Measurements from ENCODE around the gene C1QL4. TPM values are rescaled to one million over a fixed set of nuclear protein-coding genes. Genes with fewer than 3 reads are reported as not detected.
"Not testable (repeated sequence)": the region's sequence is repeated elsewhere in the genome, so short reads cannot be mapped to it uniquely, and the experiment has no call there.

Gene C1QL4
- total and polyA plus RNA-seq, 2 donors = not detected

DNA sequence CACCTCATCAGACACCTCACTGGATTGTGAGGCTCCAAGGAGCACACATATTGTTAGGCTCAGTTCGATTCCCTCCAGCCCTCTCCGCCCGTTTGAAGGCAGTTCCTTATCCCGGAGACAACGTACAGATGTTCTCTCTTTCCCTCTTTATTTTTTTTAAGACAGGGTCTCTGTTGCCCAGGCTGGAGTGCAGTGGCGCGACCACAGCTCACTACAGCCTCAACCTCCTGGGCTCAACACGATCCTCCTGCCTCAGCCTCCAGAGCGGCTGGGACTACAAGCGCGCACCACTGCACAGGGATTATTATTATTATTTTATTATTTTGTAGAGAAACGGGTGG lies 14.7 kb downstream of the C1QL4 start:
- 27% methylated on average over 12 of the region's 12 CpGs for WGBS
- no peak for DNase-seq (ENCODE audit: extremely low spot score)
- Histone ChIP-seq H3K36me3 (ENCODE audit: insufficient read depth) (no peaks in the 10 kb centered on the region), H3K4me1 (ENCODE audit: insufficient read depth) (no peaks in the 10 kb centered on the region), H3K4me3 (ENCODE audit: low read depth, low read length) (peak overlapping the region; percentile 54), H3K27ac (ENCODE audit: low read depth) (no peak overlapping the region)

DNA sequence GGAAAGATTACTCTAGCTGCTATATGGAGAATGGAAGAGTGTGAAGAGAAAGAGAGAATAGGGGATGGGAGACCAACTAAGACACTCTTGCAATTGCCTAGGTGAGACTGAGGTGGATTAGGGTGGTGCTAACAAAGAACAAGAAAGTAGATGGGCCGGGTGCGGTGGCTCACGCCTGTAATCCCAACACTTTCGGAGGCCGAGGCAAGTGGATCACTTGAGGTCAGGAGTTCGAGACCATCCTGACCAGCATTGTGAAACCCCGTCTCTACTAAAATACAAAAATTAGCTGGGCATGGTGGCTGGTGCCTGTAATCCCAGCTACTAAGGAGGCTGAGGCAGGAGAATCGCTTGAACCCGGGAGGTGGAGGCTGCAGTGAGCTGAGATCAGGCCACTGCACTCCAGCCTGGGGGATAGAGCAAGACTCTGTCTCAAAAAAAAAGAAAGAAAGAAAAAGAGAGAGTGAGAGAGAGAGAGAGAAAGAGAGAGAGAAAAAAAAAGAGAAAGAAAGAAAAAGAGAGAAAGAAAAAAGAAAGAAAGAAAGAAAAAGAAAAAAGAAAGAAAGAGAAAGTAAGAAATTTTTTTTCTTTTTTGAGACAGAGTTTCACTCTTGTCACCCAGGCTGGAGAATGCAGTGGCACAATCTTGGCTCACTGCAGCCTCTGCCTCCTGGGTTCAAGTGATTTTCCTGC lies 16.4 kb downstream of the C1QL4 start:
- not testable (repeated sequence) for DNase-seq (ENCODE audit: extremely low spot score); H3K4me1 ChIP-seq (ENCODE audit: insufficient read depth); H3K36me3 ChIP-seq (ENCODE audit: insufficient read depth); H3K4me3 ChIP-seq (ENCODE audit: low read depth, low read length); H3K27ac ChIP-seq (ENCODE audit: low read depth)
- WGBS = 91% methylated on average over 9 of the region's 9 CpGs

DNA sequence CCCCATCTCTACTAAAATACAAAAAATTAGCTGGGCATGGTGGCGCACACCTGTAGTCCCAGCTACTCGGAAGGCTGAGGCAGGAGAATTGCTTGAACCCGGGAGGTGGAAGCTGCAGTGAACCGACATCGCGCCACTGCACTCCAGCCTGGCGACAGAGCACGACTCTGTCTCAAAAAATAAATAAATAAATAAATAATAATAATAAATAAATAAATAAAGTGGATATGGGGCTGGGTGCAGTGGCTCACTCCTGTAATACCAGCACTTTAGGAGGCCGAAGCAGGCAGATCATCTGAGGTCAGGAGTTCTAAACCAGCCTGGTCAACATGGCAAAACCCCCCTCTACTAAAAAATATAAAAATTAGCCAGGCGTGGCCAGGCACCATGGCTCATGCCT lies 19.9 kb downstream of the C1QL4 start:
- H3K4me3 ChIP-seq (ENCODE audit: low read depth, low read length); H3K36me3 ChIP-seq (ENCODE audit: insufficient read depth); DNase-seq (ENCODE audit: extremely low spot score); H3K27ac ChIP-seq (ENCODE audit: low read depth); H3K4me1 ChIP-seq (ENCODE audit: insufficient read depth): not testable (repeated sequence)
- WGBS = 95% methylated on average over 10 of the region's 10 CpGs

DNA sequence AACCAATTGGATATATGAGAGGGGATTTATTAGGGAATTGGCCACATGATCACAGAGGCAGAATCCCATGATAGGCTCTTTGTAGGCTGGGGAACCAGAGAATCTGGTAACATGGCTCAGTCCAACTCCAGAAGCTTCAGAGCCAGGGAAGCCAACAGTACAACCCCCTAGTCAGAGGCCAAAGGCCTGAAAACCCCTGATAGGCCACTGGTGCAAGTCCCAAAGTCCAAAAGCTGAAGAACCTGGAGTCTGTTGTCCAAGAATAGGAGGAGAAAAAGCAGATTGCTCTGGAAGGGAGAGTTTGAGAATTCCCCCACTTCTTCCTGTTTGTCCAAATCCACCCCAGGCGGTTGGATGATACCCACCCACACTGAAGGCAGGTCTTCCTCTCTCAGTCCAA lies 22.2 kb downstream of the C1QL4 start:
- H3K36me3 ChIP-seq (ENCODE audit: insufficient read depth) = no peaks in the 10 kb centered on the region
- no peak overlapping the region for H3K27ac ChIP-seq (ENCODE audit: low read depth)
- H3K4me1 ChIP-seq (ENCODE audit: insufficient read depth) = no peaks in the 10 kb centered on the region
- no peak for DNase-seq (ENCODE audit: extremely low spot score)
- WGBS = 66% methylated on average over 1 of the region's 1 CpG
- H3K4me3 ChIP-seq (ENCODE audit: low read depth, low read length) = no peak overlapping the region

DNA sequence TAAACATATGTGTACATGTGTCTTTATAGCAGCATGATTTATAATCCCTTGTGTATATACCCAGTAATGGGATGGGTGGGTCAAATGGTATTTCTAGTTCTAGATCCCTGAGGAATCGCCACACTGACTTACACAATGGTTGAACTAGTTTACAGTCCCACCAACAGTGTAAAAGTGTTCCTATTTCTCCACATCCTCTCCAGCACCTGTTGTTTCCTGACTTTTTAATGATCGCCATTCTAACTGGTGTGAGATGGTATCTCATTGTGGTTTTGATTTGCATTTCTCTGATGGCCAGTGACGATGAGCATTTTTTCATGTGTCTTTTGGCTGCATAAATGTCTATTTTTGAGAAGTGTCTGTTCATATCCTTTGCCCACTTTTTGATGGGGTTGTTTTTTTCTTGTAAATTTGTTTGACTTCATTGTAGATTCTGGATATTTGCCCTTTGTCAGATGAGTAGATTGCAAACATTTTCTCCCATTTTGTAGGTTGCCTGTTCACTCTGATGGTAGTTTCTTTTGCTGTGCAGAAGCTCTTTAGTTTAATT lies 26.5 kb downstream of the C1QL4 start:
- H3K27ac ChIP-seq (ENCODE audit: low read depth); H3K36me3 ChIP-seq (ENCODE audit: insufficient read depth); H3K4me3 ChIP-seq (ENCODE audit: low read depth, low read length); H3K4me1 ChIP-seq (ENCODE audit: insufficient read depth); DNase-seq (ENCODE audit: extremely low spot score): not testable (repeated sequence)
- 55% methylated on average over 2 of the region's 3 CpGs for WGBS

DNA sequence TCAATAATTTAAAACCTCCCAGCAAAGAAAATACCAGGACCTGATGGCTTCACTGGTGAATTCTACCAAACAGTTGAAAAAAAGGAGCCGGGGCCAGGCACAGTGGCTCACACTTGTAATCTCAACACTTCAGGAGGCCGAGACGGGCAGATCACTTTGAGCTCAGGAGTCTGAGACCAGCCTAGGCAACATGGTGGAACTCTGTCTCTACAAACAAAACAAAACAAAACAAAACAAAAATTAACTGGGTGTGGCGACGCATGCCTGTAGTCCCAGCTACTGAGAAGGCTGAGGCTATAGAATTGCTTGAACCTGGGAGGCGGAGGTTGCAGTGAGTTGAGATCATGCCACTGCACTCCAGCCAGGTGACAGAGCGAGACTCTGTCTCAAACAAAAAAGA lies 27.6 kb downstream of the C1QL4 start:
- WGBS = 85% methylated on average over 7 of the region's 7 CpGs

DNA sequence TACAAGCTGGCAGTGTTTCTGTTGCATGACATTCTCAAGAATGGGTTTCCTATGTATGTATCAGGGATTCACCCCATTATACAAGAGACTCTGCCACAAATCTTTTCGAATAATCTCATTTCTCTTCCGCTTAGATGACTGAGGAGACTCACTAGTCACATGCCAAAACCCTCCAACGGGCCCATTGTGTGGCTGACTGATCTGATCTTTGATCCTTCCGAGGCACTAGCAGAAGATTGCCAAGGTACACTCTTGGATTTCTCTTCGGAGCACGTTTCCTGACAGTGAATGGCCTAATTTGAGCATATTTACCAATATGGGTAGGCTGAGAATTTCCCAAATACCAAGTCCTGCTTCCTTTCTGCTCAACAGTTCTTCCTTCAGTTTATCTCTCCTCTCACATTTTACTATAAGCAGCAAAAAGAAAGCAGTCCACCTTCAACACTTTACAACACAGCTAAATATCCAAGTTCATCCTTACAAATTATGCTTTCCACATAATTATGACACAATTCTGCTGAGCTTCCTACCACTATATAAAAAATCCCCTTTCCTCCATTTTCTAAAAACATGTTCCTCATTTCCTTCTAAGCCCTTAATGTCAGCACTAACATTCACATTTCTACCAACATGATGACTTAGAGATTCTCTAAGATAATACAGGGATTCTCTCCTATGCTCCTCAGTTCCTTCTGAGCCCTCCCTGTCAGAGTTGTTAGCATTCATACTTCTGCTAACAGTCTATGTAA lies 31.1 kb downstream of the C1QL4 start:
- 72% methylated on average over 6 of the region's 6 CpGs for WGBS
- Histone ChIP-seq H3K4me1 (ENCODE audit: insufficient read depth) (no peaks in the 10 kb centered on the region), H3K4me3 (ENCODE audit: low read depth, low read length) (no peak overlapping the region), H3K36me3 (ENCODE audit: insufficient read depth) (no peaks in the 10 kb centered on the region), H3K27ac (ENCODE audit: low read depth) (no peak overlapping the region)
- DNase-seq (ENCODE audit: extremely low spot score) = no peak

More for the DNA sequence above, 27.6 kb downstream of the C1QL4 start:
- no peak overlapping the region for H3K4me3 ChIP-seq (ENCODE audit: low read depth, low read length)
- no peak overlapping the region for H3K27ac ChIP-seq (ENCODE audit: low read depth)
- no peaks in the 10 kb centered on the region for H3K4me1 ChIP-seq (ENCODE audit: insufficient read depth)
- no peaks in the 10 kb centered on the region for H3K36me3 ChIP-seq (ENCODE audit: insufficient read depth)
- DNase-seq (ENCODE audit: extremely low spot score) = no peak

DNA sequence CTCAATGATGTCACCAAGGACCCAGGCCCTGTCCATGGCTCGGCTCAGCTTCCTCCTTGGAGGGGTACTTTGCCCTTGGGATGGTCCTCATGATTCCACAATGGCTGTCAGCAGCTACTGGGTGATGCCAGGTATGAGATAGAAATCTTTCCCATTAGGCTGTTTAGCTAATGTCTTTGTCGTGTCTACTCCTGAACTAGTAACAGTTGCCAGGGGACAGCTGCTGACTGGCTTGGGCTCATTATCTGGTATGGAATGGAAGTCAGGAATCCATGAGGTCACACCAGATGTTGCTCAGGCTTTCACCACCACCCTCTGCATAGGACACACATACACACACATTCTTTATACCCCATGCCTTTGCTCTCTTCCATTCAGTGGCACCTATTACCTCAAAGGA lies 32.8 kb downstream of the C1QL4 start:
- Histone ChIP-seq H3K27ac (ENCODE audit: low read depth) (no peak overlapping the region), H3K4me3 (ENCODE audit: low read depth, low read length) (no peak overlapping the region), H3K4me1 (ENCODE audit: insufficient read depth) (no peaks in the 10 kb centered on the region), H3K36me3 (ENCODE audit: insufficient read depth) (no peaks in the 10 kb centered on the region)
- DNase-seq (ENCODE audit: extremely low spot score) = no peak
- WGBS = 61% methylated on average over 2 of the region's 2 CpGs

DNA sequence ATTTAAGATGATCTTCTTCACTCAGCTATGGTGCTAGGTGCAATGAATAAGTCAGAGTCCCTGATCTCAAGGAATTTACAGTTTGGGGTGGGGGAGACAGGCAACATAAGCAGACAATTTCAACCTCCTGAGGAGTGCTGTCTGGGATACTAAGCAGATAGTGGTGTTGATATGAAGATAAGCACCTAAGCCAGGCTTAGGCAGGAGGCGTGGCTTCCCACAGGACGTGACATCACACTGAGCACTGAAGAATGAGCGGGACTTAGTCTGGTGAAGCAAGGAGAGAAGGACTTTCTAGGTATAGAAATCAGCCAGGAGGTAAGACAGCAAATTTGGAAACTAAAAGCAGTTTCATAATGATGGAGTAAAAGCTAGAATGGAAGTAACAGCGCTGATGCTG lies 35.2 kb downstream of the C1QL4 start:
- no peak for DNase-seq (ENCODE audit: extremely low spot score)
- WGBS = 38% methylated on average over 4 of the region's 4 CpGs
- Histone ChIP-seq H3K36me3 (ENCODE audit: insufficient read depth) (no peaks in the 10 kb centered on the region), H3K27ac (ENCODE audit: low read depth) (no peak overlapping the region), H3K4me3 (ENCODE audit: low read depth, low read length) (no peak overlapping the region), H3K4me1 (ENCODE audit: insufficient read depth) (no peaks in the 10 kb centered on the region)

DNA sequence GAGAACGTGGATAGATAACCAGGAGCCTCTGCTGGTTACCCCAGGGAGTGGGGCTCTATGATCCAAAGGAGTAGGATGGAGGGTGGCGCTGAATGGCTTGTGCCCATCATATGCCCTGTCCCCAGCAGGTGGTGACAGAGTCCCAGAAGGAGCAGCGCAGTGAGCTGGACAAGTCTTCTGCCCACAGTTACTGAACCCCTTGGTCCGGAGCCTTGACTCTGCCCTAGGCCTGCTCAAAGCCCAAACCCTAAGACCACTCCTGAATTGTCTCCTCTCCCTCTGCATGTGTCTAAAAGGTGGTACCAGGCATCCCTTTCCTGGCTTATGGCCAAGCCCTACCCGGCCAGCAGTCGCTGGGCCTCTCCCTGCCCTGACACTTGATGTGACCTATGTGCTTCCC lies 38.8 kb downstream of the C1QL4 start:
- no peak overlapping the region for H3K27ac ChIP-seq (ENCODE audit: low read depth)
- WGBS = 49% methylated on average over 6 of the region's 6 CpGs
- H3K4me3 ChIP-seq (ENCODE audit: low read depth, low read length) = no peak overlapping the region
- H3K4me1 ChIP-seq (ENCODE audit: insufficient read depth) = peaks cover 3% of the 10 kb centered on the region
- no peaks in the 10 kb centered on the region for H3K36me3 ChIP-seq (ENCODE audit: insufficient read depth)
- no peak for DNase-seq (ENCODE audit: extremely low spot score)

DNA sequence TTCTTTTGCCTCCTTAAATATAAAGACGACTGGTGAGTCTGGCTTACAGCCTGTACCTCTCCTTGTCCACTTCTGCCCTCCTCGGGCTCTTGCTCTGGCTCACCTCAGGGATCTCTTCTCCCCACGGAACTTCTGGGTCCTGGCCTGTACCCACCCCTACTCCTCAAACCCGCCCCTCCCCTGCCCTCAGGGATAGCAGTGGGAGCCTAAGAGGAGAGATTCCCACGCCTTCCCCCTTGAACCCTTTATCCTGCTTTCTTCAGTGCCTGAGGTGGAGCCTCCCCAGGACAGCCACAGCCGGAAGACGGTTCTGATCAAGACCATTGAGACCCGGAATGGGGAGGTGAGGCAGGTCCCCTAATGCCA lies 39.3 kb downstream of the C1QL4 start:
- no peak overlapping the region for H3K27ac ChIP-seq (ENCODE audit: low read depth)
- DNase-seq (ENCODE audit: extremely low spot score) = no peak
- H3K4me1 ChIP-seq (ENCODE audit: insufficient read depth) = peaks cover 3% of the 10 kb centered on the region
- 21% methylated on average over 8 of the region's 8 CpGs for WGBS
- H3K4me3 ChIP-seq (ENCODE audit: low read depth, low read length) = no peak overlapping the region
- H3K36me3 ChIP-seq (ENCODE audit: insufficient read depth) = no peaks in the 10 kb centered on the region

DNA sequence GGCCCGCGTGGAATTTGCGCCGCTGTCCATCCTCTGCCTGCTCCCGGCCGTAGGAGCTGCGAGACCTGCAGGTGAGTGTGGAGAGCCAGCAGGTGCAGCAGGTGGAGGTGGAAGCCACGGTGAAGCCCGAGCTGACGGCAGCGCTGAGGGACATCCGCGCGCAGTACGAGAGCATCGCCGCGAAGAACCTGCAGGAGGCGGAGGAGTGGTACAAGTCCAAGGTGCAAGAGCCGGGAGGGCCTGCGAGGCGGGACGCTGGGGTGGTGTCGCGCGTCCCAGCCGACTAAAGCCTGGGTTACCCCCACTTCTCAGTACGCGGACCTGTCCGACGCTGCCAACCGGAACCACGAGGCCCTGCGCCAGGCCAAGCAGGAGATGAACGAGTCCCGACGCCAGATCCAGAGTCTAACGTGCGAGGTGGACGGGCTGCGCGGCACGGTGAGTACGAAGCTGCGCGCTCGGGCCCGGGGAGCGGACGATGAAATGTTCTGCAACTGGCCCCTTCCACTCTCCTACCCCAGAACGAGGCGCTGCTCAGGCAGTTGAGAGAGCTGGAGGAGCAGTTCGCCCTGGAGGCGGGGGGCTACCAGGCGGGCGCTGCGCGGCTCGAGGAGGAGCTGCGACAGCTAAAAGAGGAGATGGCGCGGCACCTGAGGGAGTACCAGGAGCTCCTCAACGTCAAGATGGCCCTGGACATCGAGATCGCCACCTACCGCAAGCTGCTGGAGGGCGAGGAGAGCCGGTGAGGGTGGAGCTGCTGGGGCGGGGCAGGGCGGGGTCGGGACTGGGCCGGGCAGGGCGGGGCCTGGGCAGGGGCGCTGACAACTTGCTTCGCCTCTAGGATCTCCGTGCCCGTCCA lies 39.9 kb downstream of the C1QL4 start:
- no peak overlapping the region for H3K27ac ChIP-seq (ENCODE audit: low read depth)
- DNase-seq (ENCODE audit: extremely low spot score) = no peak
- no peak overlapping the region for H3K4me3 ChIP-seq (ENCODE audit: low read depth, low read length)
- no peaks in the 10 kb centered on the region for H3K36me3 ChIP-seq (ENCODE audit: insufficient read depth)
- 3% methylated on average over 77 of the region's 77 CpGs for WGBS
- H3K4me1 ChIP-seq (ENCODE audit: insufficient read depth) = peaks cover 3% of the 10 kb centered on the region

DNA sequence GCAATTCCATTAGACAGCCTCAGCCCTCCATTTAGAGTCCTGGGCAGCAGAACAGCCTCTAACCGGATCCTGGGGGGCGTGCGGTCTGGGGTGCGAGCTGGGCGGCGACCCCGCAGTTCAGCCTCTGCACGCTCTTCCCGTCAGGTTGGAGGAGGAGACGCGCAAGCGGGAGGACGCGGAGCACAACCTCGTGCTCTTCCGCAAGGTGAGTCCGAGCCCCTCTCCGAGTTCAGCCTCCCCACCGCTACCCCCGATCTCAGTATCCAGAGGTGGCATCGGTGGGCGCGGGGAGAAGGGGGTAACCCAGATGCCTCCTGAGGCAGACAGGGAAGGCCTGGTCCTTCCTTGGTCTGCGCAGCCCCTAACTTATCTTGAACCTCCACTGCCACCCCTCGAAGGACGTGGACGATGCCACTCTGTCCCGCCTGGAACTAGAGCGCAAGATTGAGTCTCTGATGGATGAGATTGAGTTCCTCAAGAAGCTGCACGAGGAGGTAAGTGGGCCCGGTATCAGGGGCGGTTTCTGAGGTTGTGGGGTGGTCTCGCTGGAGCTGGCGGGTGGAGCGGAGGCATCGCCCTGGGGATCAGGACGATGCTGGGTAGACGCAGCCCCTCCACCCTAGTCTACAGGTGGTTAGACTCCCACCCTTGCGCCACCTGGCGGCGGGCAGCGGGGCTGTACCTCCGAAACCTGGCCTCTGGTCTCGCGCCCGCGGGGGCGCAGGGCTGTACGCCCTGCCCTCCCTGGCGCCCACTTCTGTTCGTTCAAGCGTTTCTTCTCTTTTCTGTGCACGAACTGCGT lies 40.8 kb downstream of the C1QL4 start:
- Histone ChIP-seq H3K36me3 (ENCODE audit: insufficient read depth) (no peaks in the 10 kb centered on the region), H3K27ac (ENCODE audit: low read depth) (no peak overlapping the region), H3K4me3 (ENCODE audit: low read depth, low read length) (no peak overlapping the region), H3K4me1 (ENCODE audit: insufficient read depth) (peaks cover 3% of the 10 kb centered on the region)
- 16% methylated on average over 54 of the region's 54 CpGs for WGBS
- no peak for DNase-seq (ENCODE audit: extremely low spot score)
